Measurements from ENCODE around the gene SLC6A3.
"Not testable (repeated sequence)": the region's sequence is repeated elsewhere in the genome, so short reads cannot be mapped to it uniquely, and the experiment has no call there.

The SLC6A3 gene

DNA sequence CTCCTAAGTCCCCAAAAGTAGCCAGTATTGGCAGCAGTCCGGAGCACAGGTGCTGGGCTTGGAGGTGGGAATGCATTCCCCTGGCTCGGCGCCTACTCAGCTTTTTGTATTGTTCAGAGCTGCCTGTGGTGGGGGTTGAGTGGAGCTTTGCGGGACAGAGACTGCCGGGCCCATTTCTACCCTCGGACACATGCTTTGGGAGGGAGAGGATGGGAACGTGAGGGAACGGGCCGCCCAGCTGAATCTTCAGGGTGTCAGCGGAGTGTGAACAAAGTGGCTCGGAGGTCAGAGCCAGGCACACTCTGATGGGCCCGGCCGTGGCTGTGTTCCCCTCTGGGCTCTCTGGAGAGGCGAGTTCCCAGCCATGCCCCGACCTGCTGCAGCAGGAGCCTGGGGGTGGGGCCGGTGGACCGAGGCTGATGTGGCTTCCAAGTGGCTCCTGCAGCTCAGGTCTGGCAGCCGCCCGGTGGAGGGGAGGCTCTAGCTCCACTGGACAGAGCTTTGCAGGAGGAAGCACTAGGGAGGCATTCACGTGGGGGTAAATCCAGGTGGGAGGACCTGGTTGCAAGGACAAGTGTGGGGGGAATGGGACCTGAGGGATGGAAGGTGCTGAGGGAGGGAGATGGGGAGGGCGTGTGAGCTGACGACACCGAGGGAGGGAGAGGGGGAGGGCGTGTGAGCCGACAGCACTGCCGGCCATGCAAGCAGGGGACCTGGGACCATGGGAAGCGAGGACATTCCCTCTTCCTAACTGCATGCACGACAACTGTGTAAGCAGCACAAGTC is 31.1 kb upstream of the SLC6A3 start:
- no peak overlapping the region for H3K9ac ChIP-seq
- no peaks in the 10 kb centered on the region for H3K4me1 ChIP-seq
- no peaks in the 10 kb centered on the region for H3K9me3 ChIP-seq (ENCODE audit: control insufficient read depth, low read length)
- H3K4me2 ChIP-seq (ENCODE audit: low read length) = no peak overlapping the region
- H3K36me3 ChIP-seq (ENCODE audit: control insufficient read depth, insufficient read depth, low read length) = no peaks in the 10 kb centered on the region
- no peak overlapping the region for H3K27ac ChIP-seq
- no peaks in the 10 kb centered on the region for H3K27me3 ChIP-seq (ENCODE audit: control insufficient read depth, insufficient read depth, low read length)
- no peak overlapping the region for H3K4me3 ChIP-seq (ENCODE audit: low read depth, low read length)
- H2AFZ ChIP-seq = no peak overlapping the region
- no peaks in the 10 kb centered on the region for H3K79me2 ChIP-seq
- TF ChIP-seq, protein P1, sequence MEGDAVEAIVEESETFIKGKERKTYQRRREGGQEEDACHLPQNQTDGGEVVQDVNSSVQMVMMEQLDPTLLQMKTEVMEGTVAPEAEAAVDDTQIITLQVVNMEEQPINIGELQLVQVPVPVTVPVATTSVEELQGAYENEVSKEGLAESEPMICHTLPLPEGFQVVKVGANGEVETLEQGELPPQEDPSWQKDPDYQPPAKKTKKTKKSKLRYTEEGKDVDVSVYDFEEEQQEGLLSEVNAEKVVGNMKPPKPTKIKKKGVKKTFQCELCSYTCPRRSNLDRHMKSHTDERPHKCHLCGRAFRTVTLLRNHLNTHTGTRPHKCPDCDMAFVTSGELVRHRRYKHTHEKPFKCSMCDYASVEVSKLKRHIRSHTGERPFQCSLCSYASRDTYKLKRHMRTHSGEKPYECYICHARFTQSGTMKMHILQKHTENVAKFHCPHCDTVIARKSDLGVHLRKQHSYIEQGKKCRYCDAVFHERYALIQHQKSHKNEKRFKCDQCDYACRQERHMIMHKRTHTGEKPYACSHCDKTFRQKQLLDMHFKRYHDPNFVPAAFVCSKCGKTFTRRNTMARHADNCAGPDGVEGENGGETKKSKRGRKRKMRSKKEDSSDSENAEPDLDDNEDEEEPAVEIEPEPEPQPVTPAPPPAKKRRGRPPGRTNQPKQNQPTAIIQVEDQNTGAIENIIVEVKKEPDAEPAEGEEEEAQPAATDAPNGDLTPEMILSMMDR (IDR thresholded peaks at IDR 0.05) = no peak

DNA sequence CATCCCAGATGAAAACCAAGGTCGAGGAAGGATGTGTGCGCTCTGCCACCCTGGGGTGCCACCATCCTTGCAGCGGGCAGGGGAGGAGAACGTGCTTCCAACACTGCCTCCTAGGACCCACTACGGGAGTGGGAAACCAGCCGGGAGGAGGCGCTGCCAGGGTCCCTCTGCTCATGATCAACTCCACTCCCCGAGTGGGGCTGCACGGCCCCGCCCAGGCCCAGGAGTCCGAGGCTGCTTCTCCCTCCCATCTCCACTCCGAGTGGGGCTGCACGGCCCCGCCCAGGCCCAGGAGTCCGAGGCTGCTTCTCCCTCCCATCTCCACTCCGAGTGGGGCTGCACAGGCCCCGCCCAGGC is 30.3 kb upstream of the SLC6A3 start:
- not testable (repeated sequence) for H3K9me3 ChIP-seq (ENCODE audit: control insufficient read depth, low read length); H3K36me3 ChIP-seq (ENCODE audit: control insufficient read depth, insufficient read depth, low read length)

DNA sequence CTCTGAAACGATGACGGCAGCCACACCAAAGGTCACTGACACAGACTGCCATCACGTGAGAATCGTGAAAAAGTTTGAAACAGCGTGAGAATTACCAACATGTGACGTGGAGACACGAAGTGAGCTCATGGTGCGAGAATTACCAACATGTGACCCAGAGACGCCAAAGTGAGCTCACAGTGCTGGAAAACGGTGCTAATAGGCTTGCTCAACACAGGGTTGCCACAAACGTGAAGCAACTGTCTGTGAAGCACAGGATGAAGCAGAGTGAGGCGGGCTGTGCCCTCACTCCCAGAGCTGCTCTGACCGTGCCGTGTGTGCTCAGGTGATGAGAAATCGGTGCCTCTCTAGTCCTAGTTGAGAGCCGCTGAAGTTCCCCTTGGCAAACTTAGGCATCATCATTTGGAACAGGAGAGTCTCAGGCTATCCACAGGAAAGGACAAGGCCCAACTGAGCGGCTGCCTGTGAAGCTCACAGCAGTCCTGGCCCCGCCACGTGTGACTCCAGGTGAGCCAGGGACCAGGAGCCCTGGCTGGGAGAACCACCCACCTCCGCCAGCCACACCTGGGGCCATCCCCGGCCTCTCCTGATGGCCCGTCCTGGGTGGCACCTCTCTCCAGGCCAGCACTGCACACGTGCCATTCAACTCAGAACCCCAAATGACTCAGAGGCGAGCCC is 29.8 kb upstream of the SLC6A3 start:
- H3K36me3 ChIP-seq (ENCODE audit: control insufficient read depth, insufficient read depth, low read length) = no peaks in the 10 kb centered on the region
- H2AFZ ChIP-seq = no peak overlapping the region
- no peaks in the 10 kb centered on the region for H3K27me3 ChIP-seq (ENCODE audit: control insufficient read depth, insufficient read depth, low read length)
- H3K27ac ChIP-seq = no peak overlapping the region
- no peaks in the 10 kb centered on the region for H3K4me1 ChIP-seq
- H3K79me2 ChIP-seq = no peaks in the 10 kb centered on the region
- H3K4me3 ChIP-seq (ENCODE audit: low read depth, low read length) = no peak overlapping the region
- no peak overlapping the region for H3K4me2 ChIP-seq (ENCODE audit: low read length)
- TF ChIP-seq, protein P1 (IDR thresholded peaks at IDR 0.05) = no peak
- H3K9me3 ChIP-seq (ENCODE audit: control insufficient read depth, low read length) = no peaks in the 10 kb centered on the region
- H3K9ac ChIP-seq = no peak overlapping the region

More for the DNA sequence above, 30.3 kb upstream of the SLC6A3 start:
- H3K4me1 ChIP-seq; H2AFZ ChIP-seq; H3K4me2 ChIP-seq (ENCODE audit: low read length); H3K4me3 ChIP-seq (ENCODE audit: low read depth, low read length); H3K27me3 ChIP-seq (ENCODE audit: control insufficient read depth, insufficient read depth, low read length); H3K79me2 ChIP-seq; H3K27ac ChIP-seq; H3K9ac ChIP-seq: not testable (repeated sequence)

- Histone ChIP-seq H3K27ac (no peak overlapping the region), H3K36me3 (ENCODE audit: control insufficient read depth, insufficient read depth, low read length) (no peaks in the 10 kb centered on the region)
Measured at GRCh38 chr5:1474183-1474839, 29.1 kb upstream of the SLC6A3 start.

DNA sequence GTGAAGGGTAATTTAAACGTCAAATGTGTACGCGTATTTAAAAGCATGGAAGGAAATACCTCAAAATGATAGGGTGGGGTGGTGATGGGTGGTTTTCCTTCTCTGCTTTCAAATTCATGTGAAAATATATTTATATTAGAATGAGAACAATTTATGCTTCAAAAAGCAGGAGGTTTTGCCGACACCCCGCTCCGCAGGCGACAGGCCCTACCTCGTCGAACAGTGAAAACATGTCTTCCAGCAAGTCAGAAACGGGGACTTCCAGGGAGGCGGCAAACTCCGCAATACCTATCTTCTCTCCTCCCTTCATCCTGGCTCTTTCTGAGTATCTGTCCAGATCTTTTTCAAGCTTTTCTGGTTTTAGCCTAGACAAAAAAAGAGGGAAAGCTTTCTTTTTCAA is 28.5 kb upstream of the SLC6A3 start:
- Histone ChIP-seq H3K4me1 (no peaks in the 10 kb centered on the region), H3K27ac (no peak overlapping the region), H2AFZ (no peak overlapping the region), H3K79me2 (no peaks in the 10 kb centered on the region), H3K36me3 (ENCODE audit: control insufficient read depth, insufficient read depth, low read length) (no peaks in the 10 kb centered on the region), H3K9ac (no peak overlapping the region), H3K4me2 (ENCODE audit: low read length) (no peak overlapping the region), H3K9me3 (ENCODE audit: control insufficient read depth, low read length) (no peaks in the 10 kb centered on the region), H3K27me3 (ENCODE audit: control insufficient read depth, insufficient read depth, low read length) (no peaks in the 10 kb centered on the region), H3K4me3 (ENCODE audit: low read depth, low read length) (no peak overlapping the region)
- TF ChIP-seq, protein P1 (IDR thresholded peaks at IDR 0.05) = no peak

More at GRCh38 chr5:1474183-1474839, 29.1 kb upstream of the SLC6A3 start:
- Histone ChIP-seq H3K27me3 (ENCODE audit: control insufficient read depth, insufficient read depth, low read length) (no peaks in the 10 kb centered on the region), H3K79me2 (no peaks in the 10 kb centered on the region), H3K4me2 (ENCODE audit: low read length) (no peak overlapping the region), H3K9ac (no peak overlapping the region), H3K4me1 (no peaks in the 10 kb centered on the region), H3K9me3 (ENCODE audit: control insufficient read depth, low read length) (no peaks in the 10 kb centered on the region), H3K4me3 (ENCODE audit: low read depth, low read length) (no peak overlapping the region), H2AFZ (no peak overlapping the region)
- TF ChIP-seq, protein P1 (IDR thresholded peaks at IDR 0.05) = no peak

Data from parathyroid adenoma (tissue), 2 donors.